Right lobe of liver (tissue), 6 donors: ENCODE data around the gene NRSN1. TPM values are rescaled to one million over a fixed set of nuclear protein-coding genes. Genes with fewer than 3 reads are reported as not detected.
"Not testable (repeated sequence)": the region's sequence is repeated elsewhere in the genome, so short reads cannot be mapped to it uniquely, and the experiment has no call there.

Experiments
- ATAC-seq, 4 donors: fragments of 200-7000 bp; cut with Tn5 transposase; one replicate each; pipeline ENCODE4 v1.9.1; 2020; ENCODE audit warnings: mild to moderate bottlenecking in 4 of 4, moderate library complexity in 4 of 4
- DNase-seq, 3 donors: peaks; one replicate each; pipeline ENCODE4 v3.0.0-alpha.2; 2020
- H3K27ac ChIP-seq, 3 donors: fragments of 200-600 bp; one replicate each; pipeline ENCODE4 v1.8.0; 2022
- H3K27me3 ChIP-seq, 2 donors: fragments of 200-600 bp; one replicate each; pipeline ENCODE4 v1.8.0; 2022
- H3K36me3 ChIP-seq, 4 donors: fragments of 200-600 bp; sonication (generic) in 1 of 4; one replicate each; pipeline versions ENCODE4 v1.5.1 to v1.8.0; 2017 to 2022; ENCODE audit warnings: control low read depth in 1 of 4
- H3K4me1 ChIP-seq, 4 donors: fragments of 200-600 bp; sonication (generic) in 1 of 4; one replicate each; pipeline versions ENCODE4 v1.5.1 to v1.8.0; 2017 to 2022; ENCODE audit warnings: control low read depth in 1 of 4
- H3K4me3 ChIP-seq, 3 donors: fragments of 200-600 bp; one replicate each; pipeline ENCODE4 v1.8.0; 2022
- H3K9me3 ChIP-seq, 4 donors: fragments of 200-600 bp; sonication (generic) in 1 of 4; one replicate each; pipeline versions ENCODE4 v1.5.1 to v1.8.0; 2017 to 2022; ENCODE audit warnings: control low read depth in 1 of 4
- CTCF ChIP-seq, 4 donors: fragments of 200-600 bp in 3 of 4; fragments of 450-650 bp in 1 of 4; IDR thresholded peaks; one replicate each; pipeline versions ENCODE4 v1.5.1 to v1.8.0; 2016 to 2022; ENCODE audit warnings: antibody characterized with exemption in 4 of 4, mild to moderate bottlenecking in 2 of 4
- POLR2A ChIP-seq: fragments of 450-650 bp; IDR thresholded peaks from one replicate; pipeline ENCODE4 v1.6.1; 2017; ENCODE audit warnings: antibody characterized with exemption, mild to moderate bottlenecking
- WGBS: methylation state at CpG from one replicate; pipeline ENCODE4 v1.1.6; 2018; ENCODE audit warnings: low coverage, low lambda C conversion rate; ENCODE audit not compliant: insufficient coverage; ENCODE audit errors: missing lambda C conversion rate; 5-methylcytosine and 5-hydroxymethylcytosine counted together
- intact Hi-C, 2 donors: fragments of 100-400 bp; cut with DNase I; formaldehyde crosslinking; loops; one replicate each; pipeline versions ENCODE4 v1.11.2 to v1.14.1; 2022
- total RNA-seq, 6 experiments: library from RNA; depleted of rRNA in 2 of 6; stranded (reverse); fragments of >200 nt in 2 of 6; fragmentation: NEBNext Ultra II Directional in 3 of 6; extraction: Animal tissue kit (Norgen Biotek cat#: 25700) in 3 of 6; gene quantifications; one replicate each; pipeline versions ENCODE4 v1.1.0 to v1.2.4, GENCODE V29; 2016 to 2023
- donor health status: DM: no; HTN: yes; CAD: no.
- donor health status: DM: no; HTN: no; CAD: no.
- donor health status: DM: no; HTN: no; CAD: no.
- donor health status: DM: no; HTN: yes; CAD: no.
- donor health status: DM: no; HTN: yes; CAD: no.

Gene NRSN1
- total RNA-seq, 6 experiments from 2014 or later = not detected

GRCh38 chr6:24139639-24140038, 13.6 kb downstream of the NRSN1 start:
- DNase-seq (no peak), ATAC-seq (no peak)
- no peaks in the 10 kb centered on the region for H3K27me3 ChIP-seq
- no peaks in the 10 kb centered on the region for H3K36me3 ChIP-seq
- TF ChIP-seq POLR2A (no peak), CTCF (IDR thresholded peaks at IDR 0.05) (no peak)
- no peaks in the 10 kb centered on the region for H3K9me3 ChIP-seq
- no peak overlapping the region for H3K4me3 ChIP-seq
- intact Hi-C loops = no loop called here
- H3K27ac ChIP-seq = no peak overlapping the region
- 65% methylated on average over 2 of the region's 2 CpGs for WGBS
- H3K4me1 ChIP-seq = no peaks in the 10 kb centered on the region

- DNase-seq = no peak
- no peak overlapping the region for H3K4me3 ChIP-seq
- no peaks in the 10 kb centered on the region for H3K4me1 ChIP-seq
- no peak for ATAC-seq
- 60% methylated on average over 1 of the region's 13 CpGs for WGBS
- no peaks in the 10 kb centered on the region for H3K9me3 ChIP-seq
- TF ChIP-seq CTCF (IDR thresholded peaks at IDR 0.05) = no peak
- no peak for TF ChIP-seq POLR2A
- intact Hi-C loops = no loop called here
- no peaks in the 10 kb centered on the region for H3K36me3 ChIP-seq
- no peak overlapping the region for H3K27ac ChIP-seq
- H3K27me3 ChIP-seq = no peaks in the 10 kb centered on the region
These were observed 14.6 kb downstream of the NRSN1 start for GRCh38 chr6:24140591-24140990.

GRCh38 chr6:24142733-24143132, 16.7 kb downstream of the NRSN1 start:
- H3K36me3 ChIP-seq, H3K27ac ChIP-seq, ATAC-seq, H3K4me1 ChIP-seq, DNase-seq, intact Hi-C loops, H3K4me3 ChIP-seq, H3K27me3 ChIP-seq, H3K9me3 ChIP-seq: not testable (repeated sequence)
- 89% methylated on average over 8 of the region's 8 CpGs for WGBS

GRCh38 chr6:24145690-24146131, 19.7 kb downstream of the NRSN1 start:
- Histone ChIP-seq H3K27me3 (no peaks in the 10 kb centered on the region), H3K9me3 (no peaks in the 10 kb centered on the region), H3K36me3 (no peaks in the 10 kb centered on the region), H3K27ac (no peak overlapping the region), H3K4me1 (no peaks in the 10 kb centered on the region), H3K4me3 (no peak overlapping the region)
- intact Hi-C loops = no loop called here
- WGBS = 64% methylated on average over 5 of the region's 9 CpGs
- TF ChIP-seq CTCF (IDR thresholded peaks at IDR 0.05) (no peak), POLR2A (no peak)
- ATAC-seq (no peak), DNase-seq (no peak)

- no peaks in the 10 kb centered on the region for H3K27me3 ChIP-seq
- 78% methylated on average over 3 of the region's 3 CpGs for WGBS
- H3K9me3 ChIP-seq = no peaks in the 10 kb centered on the region
- H3K36me3 ChIP-seq = no peaks in the 10 kb centered on the region
- TF ChIP-seq POLR2A (no peak), CTCF (IDR thresholded peaks at IDR 0.05) (no peak)
- no peak for ATAC-seq
- intact Hi-C loops = no loop called here
- H3K27ac ChIP-seq = no peak overlapping the region
- DNase-seq = no peak
- no peak overlapping the region for H3K4me3 ChIP-seq
- no peaks in the 10 kb centered on the region for H3K4me1 ChIP-seq
These were observed 20.9 kb downstream of the NRSN1 start for GRCh38 chr6:24146871-24147270.
